Measurements from ENCODE around the gene TDP1.
A peak's percentile ranks its signal among the peaks of the same experiment; 100 is the strongest.

TDP1 gene

GRCh38 chr14:89941830-89942377 is 13.8 kb upstream of the TDP1 start:
- DNase-seq (ENCODE audit: low spot score), result no peak

GRCh38 chr14:89947344-89947743 is 8.4 kb upstream of the TDP1 start:
- no peak for DNase-seq (ENCODE audit: low spot score)

- no peak for DNase-seq (ENCODE audit: low spot score)
Measured at GRCh38 chr14:89952576-89952975, 3.2 kb upstream of the TDP1 start.

GRCh38 chr14:89953602-89954001 is 2.1 kb upstream of the TDP1 start:
- DNase-seq (ENCODE audit: low spot score), result no peak

GRCh38 chr14:89954070-89955021 is 1.4 kb upstream of the TDP1 start, which contains the start of gene EFCAB11:
Gene EFCAB11 (minus strand): TSS chr14:89954730. CDS start chr14:89954660, 70 bp downstream.
- peak; percentile 99 for DNase-seq (ENCODE audit: low spot score)

- no peak for DNase-seq (ENCODE audit: low spot score)
Measured at GRCh38 chr14:89955022-89955744, 544 bp upstream of the TDP1 start.

GRCh38 chr14:89956661-89957009 is 908 bp downstream of the TDP1 start:
- no peak for DNase-seq (ENCODE audit: low spot score)

- no peak for DNase-seq (ENCODE audit: low spot score)
Measured at GRCh38 chr14:89957376-89957775, 1.6 kb downstream of the TDP1 start.

- peak; percentile 48 for DNase-seq (ENCODE audit: low spot score)
Measured at GRCh38 chr14:89957791-89958190, 2.1 kb downstream of the TDP1 start.

GRCh38 chr14:89958966-89959365 is 3.2 kb downstream of the TDP1 start:
- DNase-seq (ENCODE audit: low spot score), result no peak

- DNase-seq (ENCODE audit: low spot score), result no peak
Measured at GRCh38 chr14:89959853-89960445, 4.2 kb downstream of the TDP1 start.

- DNase-seq (ENCODE audit: low spot score), result no peak
Measured at GRCh38 chr14:89960914-89961313, 5.2 kb downstream of the TDP1 start.

GRCh38 chr14:89963288-89963978 is 7.7 kb downstream of the TDP1 start:
- no peak for DNase-seq (ENCODE audit: low spot score)

- DNase-seq (ENCODE audit: low spot score), result no peak
Measured at GRCh38 chr14:89965839-89966238, 10.1 kb downstream of the TDP1 start.

GRCh38 chr14:89973234-89973823 is 17.6 kb downstream of the TDP1 start:
- peak; percentile 86 for DNase-seq (ENCODE audit: low spot score)

GRCh38 chr14:89977668-89978067 is 21.9 kb downstream of the TDP1 start:
- DNase-seq (ENCODE audit: low spot score), result no peak

GRCh38 chr14:89978656-89979055 is 22.9 kb downstream of the TDP1 start:
- DNase-seq (ENCODE audit: low spot score), result no peak

- no peak for DNase-seq (ENCODE audit: low spot score)
Measured at GRCh38 chr14:89983375-89983774, 27.6 kb downstream of the TDP1 start.

- DNase-seq (ENCODE audit: low spot score), result no peak
Measured at GRCh38 chr14:89986462-89987160, 30.9 kb downstream of the TDP1 start.

- DNase-seq (ENCODE audit: low spot score), result no peak
Measured at GRCh38 chr14:89987161-89987475, 31.4 kb downstream of the TDP1 start.

GRCh38 chr14:89988787-89989186 is 33.1 kb downstream of the TDP1 start:
- DNase-seq (ENCODE audit: low spot score), result no peak
